A673 (cell line): ENCODE data around the gene ELAVL1. TPM values are rescaled to one million over a fixed set of nuclear protein-coding genes. Genes with fewer than 3 reads are reported as not detected.

ENCODE experiments used
- BruUV-seq: library from RNA; stranded (reverse); fragments of 400-500 nt; replicated peaks from 2 replicates; lab custom pipeline; 2021; lab: Mats Ljungman, UMichigan
- CTCF ChIA-PET: fragments of 300-600 bp; sonication (Branson Sonifier 250); formaldehyde crosslinking; loops from one replicate; lab custom pipeline; 2022; ENCODE audit warnings: antibody characterized with exemption; lab: Charles Lee
- POLR2A ChIA-PET: fragments of 300-600 bp; sonication (Branson Sonifier 250); formaldehyde crosslinking; loops from one replicate; lab custom pipeline; 2022; ENCODE audit warnings: antibody characterized with exemption; ENCODE audit not compliant: low non-redundant PET; lab: Charles Lee
- DNase-seq: peaks from one replicate; pipeline ENCODE4 v3.0.0-alpha.2; 2015; ENCODE audit warnings: low spot score
- H3K27ac ChIP-seq: fragments of 200-600 bp; sonication (generic); 2 replicates; pipeline ENCODE4 v1.5.1; 2016; ENCODE audit warnings: mixed run types, low read depth, mild to moderate bottlenecking, mixed read lengths, antibody characterized with exemption, low read length; ENCODE audit not compliant: poor library complexity, severe bottlenecking
- H3K27me3 ChIP-seq: fragments of 200-600 bp; sonication (generic); replicated peaks from 2 replicates; pipeline ENCODE4 v1.6.1; 2017; ENCODE audit warnings: mixed run types, low read depth, mild to moderate bottlenecking, mixed read lengths, antibody characterized with exemption, low read length; ENCODE audit not compliant: insufficient read depth, poor library complexity
- H3K36me3 ChIP-seq: fragments of 200-600 bp; sonication (generic); 2 replicates; pipeline ENCODE4 v1.6.1; 2016; ENCODE audit warnings: mixed run types, mild to moderate bottlenecking, mixed read lengths, antibody characterized with exemption, low read length; ENCODE audit not compliant: insufficient read depth, poor library complexity, severe bottlenecking
- H3K4me1 ChIP-seq: fragments of 200-600 bp; sonication (generic); 2 replicates; pipeline ENCODE4 v1.6.1; 2017; ENCODE audit warnings: mixed run types, mild to moderate bottlenecking, mixed read lengths, antibody characterized with exemption, low read length; ENCODE audit not compliant: insufficient read depth, poor library complexity, severe bottlenecking
- H3K4me3 ChIP-seq: fragments of 200-600 bp; sonication (generic); 2 replicates; pipeline ENCODE4 v1.5.1; 2016; ENCODE audit warnings: low read depth, mixed run types, mild to moderate bottlenecking, mixed read lengths, low read length; ENCODE audit not compliant: poor library complexity, severe bottlenecking
- H3K9me3 ChIP-seq: fragments of 200-600 bp; sonication (generic); 2 replicates; pipeline ENCODE4 v1.6.1; 2016; ENCODE audit warnings: mixed run types, low read depth, mild to moderate bottlenecking, mixed read lengths, antibody characterized with exemption, low read length; ENCODE audit not compliant: poor library complexity, severe bottlenecking
- CTCF ChIP-seq: fragments of 300-800, 200-600 bp; sonication (generic); conservative IDR thresholded peaks from 2 replicates; pipeline ENCODE4 v1.5.1; 2017; ENCODE audit warnings: low read depth, mild to moderate bottlenecking, antibody characterized with exemption, low read length, moderate library complexity, mixed read lengths
- EZH2 ChIP-seq: fragments of 200-600 bp; sonication (generic); IDR thresholded peaks from 2 replicates; pipeline ENCODE4 v1.6.1; 2017; ENCODE audit warnings: borderline replicate concordance, low read depth, mild to moderate bottlenecking, mixed read lengths, antibody characterized with exemption, low read length; ENCODE audit not compliant: poor library complexity, severe bottlenecking
- intact Hi-C: fragments of 100-400 bp; cut with micrococcal nuclease; formaldehyde crosslinking; loops from one replicate; pipeline ENCODE4 v1.10.0; 2022; ENCODE audit not compliant: unreplicated experiment
- total RNA-seq: library from RNA; stranded (reverse); gene quantifications from 2 replicates; pipeline ENCODE4 v1.2.3, GENCODE V29; 2021

Gene ELAVL1
- total RNA-seq, 1 experiment from 2014 or later = 171 TPM

- Histone ChIP-seq H3K4me3 (no peak overlapping the region), H3K36me3 (peaks cover 77% of the 10 kb centered on the region), H3K27me3 (no peaks in the 10 kb centered on the region), H3K4me1 (no peaks in the 10 kb centered on the region), H3K9me3 (no peaks in the 10 kb centered on the region), H3K27ac (no peak overlapping the region)
- ChIA-PET CTCF (interaction anchor here (0.6 kb wide), 2 partner anchors 37 to 1547 kb away, joined by 4 to 10 read pairs; no protein-coding TSS in a partner anchor), POLR2A (no interaction called here)
- intact Hi-C loops = no loop called here
- TF ChIP-seq EZH2 = no peak
- no peak for TF ChIP-seq CTCF
- BruUV-seq = no TSS peak
- DNase-seq = no peak
These were observed 27.8 kb downstream of the ELAVL1 start for GRCh38 chr19:7977723-7978040.

GRCh38 chr19:7977021-7977722, 28.3 kb downstream of the ELAVL1 start:
- intact Hi-C loops = no loop called here
- Histone ChIP-seq H3K27ac (no peak overlapping the region), H3K4me1 (no peaks in the 10 kb centered on the region), H3K36me3 (peaks cover 77% of the 10 kb centered on the region), H3K27me3 (no peaks in the 10 kb centered on the region), H3K9me3 (no peaks in the 10 kb centered on the region), H3K4me3 (no peak overlapping the region)
- POLR2A ChIA-PET = no interaction called here
- no peak for DNase-seq
- CTCF ChIA-PET = interaction anchor here (0.6 kb wide), 1 partner anchor 38 kb away, joined by 10 read pairs; no protein-coding TSS in a partner anchor
- TF ChIP-seq EZH2 = no peak
- no peak for TF ChIP-seq CTCF
- BruUV-seq = no TSS peak

GRCh38 chr19:7976461-7976860, 29.0 kb downstream of the ELAVL1 start:
- BruUV-seq = no TSS peak
- H3K27ac ChIP-seq = no peak overlapping the region
- no peaks in the 10 kb centered on the region for H3K4me1 ChIP-seq
- intact Hi-C loops = no loop called here
- H3K36me3 ChIP-seq = peaks cover 70% of the 10 kb centered on the region
- no peaks in the 10 kb centered on the region for H3K9me3 ChIP-seq
- no peak overlapping the region for H3K4me3 ChIP-seq
- ChIA-PET POLR2A (no interaction called here), CTCF (no interaction called here)
- DNase-seq = no peak
- no peaks in the 10 kb centered on the region for H3K27me3 ChIP-seq
- TF ChIP-seq EZH2 (no peak), CTCF (no peak)
